Measurements from ENCODE around the gene PRCP.

Gene PRCP

GRCh38 chr11:82831364-82831763 is 68.9 kb downstream of the PRCP start:
- in situ Hi-C loops (cut with MboI; ENCODE audit: low sequenced_read_pairs): no loop called here

- in situ Hi-C loops (cut with MboI; ENCODE audit: low sequenced_read_pairs): no loop called here
These were observed 69.5 kb downstream of the PRCP start for GRCh38 chr11:82830746-82831145.

- in situ Hi-C loops (cut with MboI; ENCODE audit: low sequenced_read_pairs): no loop called here
These were observed 71.1 kb downstream of the PRCP start for GRCh38 chr11:82829101-82829500.

DNA sequence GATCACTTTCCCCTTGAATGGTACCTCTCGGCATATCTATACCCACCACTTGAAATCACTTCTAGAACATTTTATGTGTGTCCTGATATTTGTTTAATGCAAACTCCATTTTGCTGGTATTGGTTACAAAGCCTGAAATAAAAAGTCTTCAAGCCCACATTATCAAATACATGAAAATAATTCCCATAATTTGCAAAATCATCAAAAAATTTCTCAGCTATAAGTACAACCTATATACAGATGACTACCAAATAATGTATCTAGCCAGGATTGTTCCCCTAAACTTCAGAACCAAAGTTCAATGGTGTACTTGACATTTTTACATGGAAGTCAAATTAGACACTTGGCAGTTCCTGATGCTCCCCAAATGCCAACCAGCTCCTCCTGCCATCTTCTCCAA is 71.8 kb downstream of the PRCP start:
- in situ Hi-C loops (cut with MboI; ENCODE audit: low sequenced_read_pairs): no loop called here

DNA sequence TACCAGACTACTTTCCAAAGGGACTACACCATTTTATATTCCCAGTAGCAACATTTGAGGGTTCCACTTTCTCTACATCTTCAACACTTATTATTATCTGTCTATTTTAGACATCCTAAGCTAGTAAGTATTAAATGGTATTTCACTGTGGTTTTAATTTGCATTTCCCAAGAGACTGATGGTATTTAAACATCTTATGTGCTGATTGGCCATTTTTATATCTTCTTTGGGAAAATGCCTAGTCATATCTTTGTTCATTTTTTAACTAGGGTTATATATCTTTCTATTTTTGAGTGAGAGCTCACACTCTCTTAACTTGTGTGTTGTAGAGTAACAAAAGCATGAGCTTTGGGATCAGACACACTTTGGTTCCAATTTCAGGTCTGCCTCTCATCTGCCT is 73.7 kb downstream of the PRCP start:
- in situ Hi-C loops (cut with MboI; ENCODE audit: low sequenced_read_pairs): no loop called here

GRCh38 chr11:82823647-82824619 is 76.3 kb downstream of the PRCP start:
- in situ Hi-C loops (cut with MboI; ENCODE audit: low sequenced_read_pairs): no loop called here

DNA sequence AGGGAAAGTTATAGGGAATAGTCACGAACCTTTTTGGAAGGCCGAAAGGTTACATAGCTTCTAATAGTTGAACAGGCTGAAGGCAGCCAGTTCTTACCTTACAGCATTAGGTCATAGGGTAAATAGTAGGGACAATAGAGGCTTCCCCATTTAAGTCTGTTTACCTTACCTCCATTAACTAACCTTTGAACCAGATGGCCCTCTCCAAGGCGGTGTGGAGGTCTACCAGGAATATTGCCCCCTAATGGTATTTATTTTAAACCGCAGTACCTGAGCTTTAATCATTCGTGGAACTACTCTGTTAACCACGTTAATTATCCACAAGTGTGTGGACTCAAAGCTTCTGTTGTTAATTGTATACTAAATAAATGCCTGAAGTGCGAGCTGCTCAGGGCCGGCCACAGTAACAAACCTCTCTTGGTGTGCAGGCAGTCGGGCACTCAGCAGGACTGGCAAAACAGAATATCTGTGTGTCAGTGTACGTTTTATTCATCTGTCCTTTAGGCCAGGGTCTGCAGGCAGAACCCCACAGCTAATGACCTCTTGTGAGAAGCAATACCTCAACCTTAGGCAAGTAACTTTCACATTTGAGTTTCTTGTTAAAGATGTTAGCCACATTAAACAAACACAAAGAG is 81.7 kb downstream of the PRCP start:
- in situ Hi-C loops (cut with MboI; ENCODE audit: low sequenced_read_pairs): no loop called here

GRCh38 chr11:82815406-82815805 is 84.8 kb downstream of the PRCP start:
- in situ Hi-C loops (cut with MboI; ENCODE audit: low sequenced_read_pairs): no loop called here

DNA sequence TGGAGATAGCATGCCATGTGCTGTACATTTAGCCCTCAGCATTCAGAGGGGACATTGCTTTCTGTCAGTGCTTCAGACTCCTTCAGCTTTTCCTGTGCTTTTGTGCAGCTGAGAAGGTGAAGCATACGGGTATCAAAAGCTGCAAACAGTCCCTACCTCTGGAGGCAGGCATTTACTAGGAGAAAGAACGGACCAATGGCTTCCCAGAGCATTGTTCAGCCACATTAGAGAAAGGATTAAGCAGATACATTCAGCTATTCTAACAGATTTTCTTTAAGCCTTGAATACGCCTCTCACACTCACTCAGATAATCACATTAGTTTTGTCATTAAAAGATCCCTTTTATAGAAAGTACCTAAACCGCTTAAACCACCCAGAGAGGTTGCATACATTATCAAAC is 85.9 kb downstream of the PRCP start:
- in situ Hi-C loops (cut with MboI; ENCODE audit: low sequenced_read_pairs): no loop called here

GRCh38 chr11:82811369-82811768 is 88.9 kb downstream of the PRCP start:
- in situ Hi-C loops (cut with MboI; ENCODE audit: low sequenced_read_pairs): no loop called here

DNA sequence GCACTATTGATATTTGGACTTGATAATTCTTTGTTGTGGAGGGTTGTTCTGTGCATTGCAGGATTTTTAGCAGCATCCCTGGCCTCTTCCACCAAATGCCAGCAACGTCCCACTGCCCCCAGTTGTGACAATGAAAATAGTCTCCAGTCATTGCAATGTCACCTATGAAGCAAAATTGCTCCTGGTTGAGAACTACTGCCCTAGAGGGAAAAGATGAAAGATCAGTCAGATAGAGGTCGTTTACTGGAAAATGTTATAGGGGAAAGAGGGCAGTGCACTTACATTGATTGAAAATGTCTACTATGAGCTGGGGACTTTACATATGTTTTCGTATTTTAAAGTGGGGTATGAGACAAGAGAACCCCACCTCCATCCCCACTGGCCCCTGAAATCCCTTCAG is 89.5 kb downstream of the PRCP start:
- in situ Hi-C loops (cut with MboI; ENCODE audit: low sequenced_read_pairs): no loop called here

DNA sequence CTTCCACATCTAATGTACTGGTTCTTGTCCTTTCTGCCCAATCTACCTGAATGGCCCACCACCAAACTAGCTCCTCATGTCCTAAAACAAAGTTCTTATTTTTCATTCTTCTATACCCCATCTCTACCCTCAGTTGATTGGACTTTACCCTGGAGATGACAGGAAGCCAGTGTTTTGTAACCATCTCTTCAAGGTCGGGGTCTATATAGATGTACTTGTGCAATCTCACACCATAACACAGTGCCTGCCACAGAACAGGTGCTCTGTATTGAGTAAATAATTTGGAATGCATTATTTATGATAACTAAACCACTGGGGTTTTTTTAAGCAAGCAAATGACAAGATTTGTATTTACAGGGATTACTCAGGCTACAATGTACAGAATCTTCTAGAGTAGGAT is 89.9 kb downstream of the PRCP start:
- in situ Hi-C loops (cut with MboI; ENCODE audit: low sequenced_read_pairs): no loop called here

- in situ Hi-C loops (cut with MboI; ENCODE audit: low sequenced_read_pairs): no loop called here
These were observed 92.6 kb downstream of the PRCP start for GRCh38 chr11:82807646-82808045.

- in situ Hi-C loops (cut with MboI; ENCODE audit: low sequenced_read_pairs): no loop called here
These were observed 97.5 kb downstream of the PRCP start for GRCh38 chr11:82802710-82803109.

DNA sequence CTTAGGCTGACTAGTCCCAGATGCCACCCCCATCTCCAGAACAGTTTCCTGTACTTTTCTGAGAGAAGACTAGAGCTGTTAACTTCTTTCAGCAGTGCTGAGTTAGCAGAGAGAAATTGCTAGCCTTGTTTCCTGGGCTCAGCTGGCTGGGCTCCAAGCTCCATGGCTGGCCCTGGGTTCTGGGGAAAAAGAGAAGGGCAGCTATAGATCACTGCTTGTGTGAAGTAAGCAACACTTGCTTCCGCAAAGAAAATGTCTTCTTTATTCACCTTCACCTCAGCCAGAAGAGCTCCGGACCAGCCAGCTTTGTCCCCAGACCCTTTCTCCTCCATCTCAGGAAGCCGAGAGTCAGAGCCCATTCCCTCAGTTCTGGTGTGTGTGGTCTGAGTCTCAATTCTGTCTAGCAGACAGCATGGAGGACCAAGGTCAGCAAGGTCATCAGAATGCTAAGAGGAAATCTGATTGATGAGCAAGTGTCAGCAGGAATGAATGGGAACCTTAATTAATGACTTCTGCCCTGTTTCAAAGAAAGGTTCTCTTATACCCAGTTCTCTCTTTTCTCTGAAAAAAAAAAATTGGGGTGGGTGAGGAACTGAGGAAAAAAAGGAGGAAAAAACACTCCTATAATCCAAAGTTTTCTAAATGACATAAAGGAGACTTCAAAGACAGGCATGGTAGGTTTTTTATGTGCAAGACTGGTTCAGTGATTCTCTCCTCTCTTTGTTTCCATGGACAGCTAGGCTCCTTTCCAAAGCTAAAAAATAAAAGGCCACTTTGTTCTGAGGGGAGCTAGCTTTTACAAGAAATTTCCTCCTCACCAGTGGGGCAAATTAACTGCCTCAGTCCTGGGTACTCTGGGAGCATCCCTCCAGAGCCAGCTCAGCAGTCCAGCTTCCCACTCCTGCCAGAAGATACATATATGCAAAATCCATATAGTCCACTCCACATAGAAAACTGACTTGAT is 103.0 kb downstream of the PRCP start:
- in situ Hi-C loops (cut with MboI; ENCODE audit: low sequenced_read_pairs): no loop called here

DNA sequence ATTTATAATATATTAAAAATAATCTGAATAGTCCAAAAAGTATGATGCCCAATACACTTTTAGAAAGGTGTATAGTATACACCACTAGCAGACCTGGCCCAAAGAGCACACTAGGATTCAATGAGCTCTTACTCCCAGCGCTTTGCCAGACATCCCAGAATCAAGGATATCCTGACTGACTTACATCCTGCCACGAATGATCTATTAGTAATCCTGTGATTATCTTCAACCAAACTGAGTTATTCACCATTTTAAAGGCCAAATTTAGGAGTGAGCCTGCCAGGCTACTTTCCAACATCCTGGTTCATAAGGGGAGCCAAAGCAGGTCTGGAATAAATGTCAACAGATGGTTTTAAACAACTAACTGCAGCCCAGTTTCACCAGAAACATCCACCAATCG is 105.7 kb downstream of the PRCP start:
- in situ Hi-C loops (cut with MboI; ENCODE audit: low sequenced_read_pairs): no loop called here

DNA sequence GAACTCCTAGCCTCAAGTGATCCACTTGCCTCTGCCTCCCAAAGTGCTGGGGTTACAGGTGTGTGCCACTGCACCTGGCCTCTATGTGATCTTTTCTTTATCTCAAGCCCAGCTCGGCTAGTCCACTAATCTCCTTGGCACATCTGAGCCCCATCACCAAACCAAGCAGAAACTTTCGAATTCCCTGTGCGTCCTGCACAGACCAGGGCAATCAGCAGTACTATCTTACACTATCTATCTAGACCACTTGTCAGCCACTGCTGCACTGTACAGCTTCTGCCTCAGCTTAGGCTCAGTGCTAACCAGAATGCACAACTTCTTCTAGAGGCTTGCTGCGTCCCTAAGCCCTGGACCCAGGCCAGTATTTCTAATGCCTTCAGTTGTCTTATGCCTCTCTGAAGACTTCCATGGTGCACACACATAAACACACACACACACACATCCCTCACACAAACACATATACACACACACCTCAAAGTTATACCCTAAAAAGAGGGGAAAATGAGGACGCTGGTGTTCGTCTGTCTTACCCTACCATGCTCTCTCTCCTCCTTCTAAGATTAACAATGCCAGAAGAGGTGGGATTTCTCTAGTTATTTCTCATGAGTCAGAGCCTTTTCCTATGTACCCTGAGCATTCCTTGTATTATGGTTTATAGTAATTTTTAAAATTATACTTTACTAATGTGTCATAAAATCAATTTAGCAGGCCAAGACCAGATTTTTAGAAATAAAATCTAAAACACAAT is 107.2 kb downstream of the PRCP start:
- in situ Hi-C loops (cut with MboI; ENCODE audit: low sequenced_read_pairs): no loop called here

DNA sequence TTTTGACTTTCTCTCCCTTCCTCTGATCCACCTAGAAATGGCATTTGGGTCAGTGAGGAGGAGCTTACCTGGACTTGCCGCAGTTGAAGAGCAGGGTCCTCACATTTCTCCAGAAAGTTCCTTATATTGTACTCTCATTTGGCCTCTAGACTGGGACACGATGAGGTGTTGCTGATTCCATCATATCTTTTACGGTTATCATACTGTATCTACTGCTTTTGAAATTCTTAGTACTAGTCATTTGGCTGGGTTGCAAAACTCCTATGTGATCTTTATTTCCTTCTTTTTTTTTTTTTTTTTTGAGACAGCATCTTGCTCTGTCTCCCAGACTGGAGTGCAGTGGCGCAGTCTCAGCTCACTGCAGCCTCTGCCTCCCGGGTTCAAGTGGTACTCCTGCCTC is 107.9 kb downstream of the PRCP start:
- in situ Hi-C loops (cut with MboI; ENCODE audit: low sequenced_read_pairs): no loop called here

DNA sequence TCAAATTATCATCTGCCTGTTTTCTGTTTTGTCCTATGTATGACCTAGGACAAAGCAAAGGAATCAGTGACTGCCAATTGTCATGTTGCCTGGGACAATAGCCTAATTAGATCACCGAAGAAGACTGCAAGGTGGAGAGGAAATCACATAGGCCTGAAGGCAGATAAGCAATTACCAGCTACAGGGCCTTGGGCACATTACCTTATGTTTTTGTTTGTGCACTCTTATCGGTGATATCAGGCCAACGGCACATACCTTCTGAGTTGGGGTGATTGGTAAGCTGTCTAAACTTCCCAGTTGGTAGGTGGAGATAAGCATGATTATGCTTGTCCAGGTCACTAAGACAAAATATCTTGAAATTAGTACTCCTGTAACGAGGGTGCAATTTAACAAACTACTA is 108.5 kb downstream of the PRCP start:
- in situ Hi-C loops (cut with MboI; ENCODE audit: low sequenced_read_pairs): no loop called here

DNA sequence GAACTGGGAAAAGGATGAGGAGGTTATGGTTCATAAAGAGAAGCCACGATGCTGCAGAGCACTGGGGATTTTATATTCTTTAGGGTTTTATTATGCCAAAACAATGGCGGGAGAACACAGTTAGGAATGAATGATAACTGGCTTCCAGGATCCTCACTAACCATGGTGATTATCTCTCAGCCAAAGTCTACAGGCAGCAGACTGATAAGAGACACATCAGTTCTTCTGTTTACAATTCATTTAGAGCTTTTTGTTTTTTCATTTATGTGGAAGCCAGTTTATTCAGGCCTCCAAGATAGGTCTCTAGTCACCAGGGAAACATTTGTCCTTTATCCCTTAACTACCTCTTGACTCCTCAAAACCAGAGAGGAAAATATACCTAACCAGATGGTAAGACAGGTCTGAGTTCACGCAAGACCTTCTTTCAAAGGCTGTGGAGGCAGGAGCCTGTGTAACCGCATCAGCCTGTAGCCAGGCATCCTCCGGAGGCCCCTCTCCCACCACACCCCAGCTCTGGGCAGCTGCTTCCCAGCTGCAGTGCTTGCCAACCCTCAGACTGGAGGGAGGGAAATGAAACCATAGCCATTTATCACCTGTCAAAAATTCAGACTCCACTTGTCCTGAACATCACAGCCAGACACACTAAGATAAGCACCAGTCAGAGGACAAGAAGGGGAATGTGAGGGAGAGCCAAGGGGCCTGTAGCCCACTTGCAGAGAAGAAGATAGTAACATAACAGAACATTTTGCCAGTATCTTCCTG is 109.3 kb downstream of the PRCP start:
- in situ Hi-C loops (cut with MboI; ENCODE audit: low sequenced_read_pairs): no loop called here

Data from hTERT RPE-1 (cell line).